Right forelimb (tissue), 1 donor: ENCODE data around the gene COPRS.
"Not testable (repeated sequence)": the region's sequence is repeated elsewhere in the genome, so short reads cannot be mapped to it uniquely, and the experiment has no call there.

Experiments used
- DNase-seq: peaks from one replicate; pipeline ENCODE4 v3.0.0-alpha.2; 2018

Gene COPRS

GRCh38 chr17:31843070-31843745 lies 15.8 kb downstream of the COPRS start:
- peak; percentile 82 for DNase-seq

DNA sequence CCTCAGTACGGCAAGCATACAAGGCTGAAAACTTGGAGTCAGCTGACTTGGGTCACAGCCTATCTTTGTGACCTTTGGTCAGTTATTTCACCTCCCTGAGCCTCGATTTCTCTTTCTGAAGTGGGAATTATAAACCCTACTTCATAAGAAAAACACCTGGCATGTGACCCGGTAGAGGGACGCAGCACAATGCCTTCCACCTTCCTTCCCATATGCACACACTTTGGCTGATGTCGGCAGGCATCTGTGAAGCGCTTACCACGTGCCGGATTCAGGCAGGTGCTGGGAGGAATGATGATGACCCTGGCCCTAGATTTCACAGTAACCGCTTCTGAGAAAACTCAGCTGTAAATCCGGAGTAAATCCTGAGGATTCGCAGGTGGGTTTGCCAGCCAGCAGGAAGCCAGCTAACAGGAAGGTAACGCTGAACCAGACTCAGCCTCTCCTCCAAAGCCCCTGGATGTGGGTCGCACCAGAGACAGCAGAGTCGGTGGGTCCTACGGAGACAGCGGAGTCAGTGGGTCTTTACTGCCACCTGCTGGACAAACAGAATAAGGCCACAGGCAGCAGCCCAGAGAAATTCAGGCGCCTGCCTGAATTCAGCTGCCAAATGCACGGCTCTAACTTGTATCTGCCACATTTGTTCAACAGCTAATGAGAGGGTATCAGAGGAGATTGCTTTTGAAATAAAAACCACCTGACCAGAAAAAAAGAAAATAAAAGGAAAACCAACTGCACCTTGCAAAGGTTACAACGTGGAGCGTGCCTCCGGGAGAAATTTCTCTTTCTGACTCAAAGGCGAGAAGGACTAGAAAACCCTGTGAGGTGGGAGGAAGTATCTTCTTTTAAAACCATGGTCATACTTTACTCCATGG lies 16.6 kb downstream of the COPRS start:
- peak; percentile 85 for DNase-seq

DNA sequence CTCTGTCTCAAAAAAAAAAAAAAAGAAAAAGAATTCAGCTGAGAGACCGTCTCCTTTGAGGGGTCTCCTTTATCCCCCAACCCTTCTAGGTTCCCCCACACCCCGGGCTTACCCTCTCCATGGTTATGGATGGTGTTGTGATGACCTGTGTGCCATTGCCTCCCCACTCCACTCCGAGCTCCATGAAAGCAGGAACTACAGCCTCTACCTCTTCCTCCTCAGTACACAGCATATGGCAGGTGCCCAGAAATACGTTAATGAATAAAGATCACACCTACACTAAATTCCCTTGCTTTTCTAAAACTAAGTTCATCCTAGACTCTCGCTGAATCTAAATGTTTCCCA lies 17.2 kb downstream of the COPRS start:
- no peak for DNase-seq

DNA sequence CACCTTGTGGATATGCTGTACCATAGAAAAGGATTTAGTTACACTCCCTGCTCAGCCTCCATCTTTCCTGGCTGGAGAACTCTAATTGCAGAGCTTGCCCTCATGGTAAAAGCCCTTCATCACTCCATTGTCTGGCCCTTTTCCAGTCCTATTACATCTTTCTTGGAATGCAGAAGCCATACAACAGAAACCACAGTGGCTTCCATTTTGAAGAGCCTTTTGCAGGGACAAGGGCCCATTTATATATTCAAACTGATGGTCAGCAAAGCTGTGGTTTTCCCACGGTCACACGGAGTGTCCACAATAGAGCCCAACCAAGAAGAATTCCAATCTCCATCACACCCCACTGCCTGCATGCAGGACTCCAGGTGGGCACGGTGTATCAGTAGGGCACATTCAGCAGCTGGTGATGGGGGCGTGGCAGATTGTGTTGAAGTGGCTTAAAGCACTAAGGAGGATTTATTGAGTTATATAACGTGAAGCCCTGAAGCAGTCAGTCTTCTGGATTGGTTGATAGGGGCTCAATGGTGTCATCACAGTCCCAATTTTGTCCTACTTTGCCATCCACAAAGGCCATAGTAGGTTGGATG lies 20.3 kb downstream of the COPRS start:
- DNase-seq: no peak

DNA sequence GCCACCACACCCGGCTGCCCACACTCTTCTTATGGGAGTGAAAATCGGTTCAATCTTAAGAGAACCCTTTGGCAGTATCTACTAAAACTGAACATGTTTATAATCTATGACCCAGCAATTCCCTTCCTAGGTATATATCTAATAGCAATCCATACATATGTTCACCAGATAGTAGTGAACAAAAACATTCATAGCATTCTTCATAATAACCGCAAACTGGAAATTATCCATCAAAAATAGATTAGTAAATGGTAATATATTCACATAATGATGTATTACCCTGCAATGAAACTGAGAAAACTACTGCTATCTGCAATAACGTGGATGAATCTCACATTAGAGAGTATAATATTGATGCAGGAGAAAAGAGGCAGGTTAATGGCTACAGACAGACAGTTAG lies 23.1 kb downstream of the COPRS start:
- DNase-seq: no peak

DNA sequence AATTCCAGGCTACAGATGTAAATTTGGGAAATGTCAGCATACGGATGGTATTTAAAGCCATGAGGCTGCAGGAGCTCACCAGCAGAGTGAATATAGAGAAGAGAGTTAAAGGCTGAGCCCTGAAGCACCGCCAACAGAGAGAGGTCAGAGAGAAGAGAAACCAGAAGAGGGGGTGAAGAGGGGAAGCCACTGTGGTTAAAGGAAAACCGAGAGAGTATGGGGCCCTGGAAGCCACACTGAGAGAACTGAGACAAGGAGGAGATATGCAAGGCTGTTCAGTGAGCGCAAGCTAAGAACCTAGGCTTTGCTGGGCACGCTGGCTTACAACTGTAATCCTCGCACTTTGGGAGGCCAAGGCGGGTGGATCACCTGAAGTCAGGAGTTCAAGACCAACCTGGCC lies 24.6 kb downstream of the COPRS start:
- DNase-seq: no peak

- DNase-seq: no peak
These were observed 26.3 kb downstream of the COPRS start for GRCh38 chr17:31832746-31833145.

- DNase-seq: peak; percentile 63
These were observed 27.8 kb downstream of the COPRS start for GRCh38 chr17:31830971-31831858.

GRCh38 chr17:31829649-31830048 lies 29.4 kb downstream of the COPRS start:
- DNase-seq: no peak

GRCh38 chr17:31828955-31829354 lies 30.1 kb downstream of the COPRS start:
- DNase-seq: not testable (repeated sequence)

GRCh38 chr17:31825961-31826691 lies 32.9 kb downstream of the COPRS start:
- no peak for DNase-seq

DNA sequence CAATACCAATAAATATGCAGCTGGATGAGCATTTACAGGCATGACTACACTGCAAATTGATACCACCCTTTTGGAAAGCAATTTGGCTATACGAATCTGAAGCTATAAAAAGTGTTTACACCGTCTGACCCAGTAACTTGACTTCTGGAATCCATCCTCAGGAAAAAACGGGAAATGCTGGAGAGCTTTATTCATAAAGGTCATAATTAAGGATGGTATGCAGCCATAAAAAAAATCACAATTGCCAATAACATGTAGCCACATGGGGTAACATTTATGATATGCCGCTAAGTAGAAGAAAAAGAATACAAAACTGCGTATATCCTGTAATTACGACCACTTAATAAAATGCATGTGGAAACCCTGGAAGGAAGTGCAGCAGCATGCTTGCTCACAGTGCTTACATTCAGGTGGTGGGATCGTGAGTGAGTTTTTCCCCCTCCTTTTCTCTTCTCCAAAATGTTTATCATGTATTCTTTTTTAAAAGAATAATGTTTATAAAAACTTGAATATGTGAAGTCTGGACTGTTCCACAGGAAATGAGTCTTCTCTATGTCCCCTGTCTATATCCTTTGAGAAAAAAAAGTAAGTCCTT lies 34.2 kb downstream of the COPRS start:
- DNase-seq: no peak

DNA sequence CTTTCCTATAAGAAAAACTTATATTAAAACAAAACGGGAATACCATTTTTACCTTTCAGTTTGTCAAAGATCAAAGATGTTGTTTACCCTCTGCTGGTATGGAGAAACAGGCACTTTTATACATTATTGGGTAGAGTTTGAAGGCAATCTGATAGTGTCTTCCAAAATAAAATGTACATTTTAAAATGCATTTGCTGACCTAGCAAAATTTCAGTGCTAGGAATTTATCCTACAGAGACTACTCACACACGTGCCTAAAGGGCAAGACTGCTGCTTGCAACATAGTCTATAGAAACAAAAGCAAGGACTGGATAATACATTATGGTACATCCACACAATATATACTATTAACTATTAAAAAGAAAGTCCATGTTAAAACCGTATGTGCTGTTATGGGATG lies 36.0 kb downstream of the COPRS start:
- DNase-seq: no peak

DNA sequence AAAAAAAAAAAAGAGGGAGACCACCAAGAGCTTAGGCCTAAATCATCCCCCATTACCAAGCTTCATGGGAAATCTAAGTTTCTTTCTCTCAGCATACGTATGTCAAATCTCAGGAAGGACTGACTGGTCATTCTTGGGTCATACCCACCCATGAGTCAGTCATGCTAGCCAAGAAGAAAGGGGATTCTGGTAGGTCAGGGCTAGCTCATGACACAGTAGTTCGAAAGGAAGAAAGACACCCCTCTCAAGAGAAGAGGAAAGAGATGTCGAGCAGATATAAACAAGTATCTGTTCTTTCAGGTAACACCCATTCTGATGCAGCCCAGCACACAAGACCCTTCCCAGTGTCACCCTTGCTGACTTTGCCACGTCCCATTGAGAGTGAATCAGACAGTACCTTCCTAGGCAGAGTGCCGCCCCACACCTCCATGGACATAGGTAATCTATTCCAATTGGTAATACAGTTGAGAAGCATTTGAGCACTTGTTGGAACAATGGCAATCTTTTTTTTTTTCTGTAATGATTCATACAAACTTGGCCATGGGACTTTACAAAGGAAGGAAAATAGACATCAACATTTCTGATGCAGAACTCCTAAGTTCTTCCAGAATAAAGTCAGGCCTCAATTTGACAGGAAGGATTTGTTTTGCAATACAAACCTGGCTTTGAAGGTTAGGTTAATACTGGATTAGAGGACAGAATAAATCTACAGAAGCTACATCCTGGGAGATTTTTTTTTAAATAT lies 38.2 kb downstream of the COPRS start:
- DNase-seq: no peak

DNA sequence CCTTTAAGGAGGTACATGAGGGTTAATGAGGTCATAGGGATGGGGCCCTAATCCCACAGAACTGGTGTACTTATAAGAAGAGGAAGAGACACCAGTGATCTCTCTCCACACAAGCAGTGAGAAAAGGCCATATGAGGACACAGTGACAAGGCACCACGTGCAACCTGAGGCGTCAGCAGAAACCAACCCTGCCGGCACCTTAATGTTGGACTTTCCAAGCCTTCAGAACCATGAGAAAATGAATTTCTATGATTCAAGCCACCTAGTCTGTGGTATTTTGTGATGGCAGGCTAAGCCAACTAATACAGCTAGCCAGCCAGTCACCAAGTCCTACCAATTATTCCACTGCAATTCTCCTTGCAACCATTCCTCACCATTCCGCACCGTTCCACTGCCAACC lies 39.5 kb downstream of the COPRS start:
- no peak for DNase-seq

DNA sequence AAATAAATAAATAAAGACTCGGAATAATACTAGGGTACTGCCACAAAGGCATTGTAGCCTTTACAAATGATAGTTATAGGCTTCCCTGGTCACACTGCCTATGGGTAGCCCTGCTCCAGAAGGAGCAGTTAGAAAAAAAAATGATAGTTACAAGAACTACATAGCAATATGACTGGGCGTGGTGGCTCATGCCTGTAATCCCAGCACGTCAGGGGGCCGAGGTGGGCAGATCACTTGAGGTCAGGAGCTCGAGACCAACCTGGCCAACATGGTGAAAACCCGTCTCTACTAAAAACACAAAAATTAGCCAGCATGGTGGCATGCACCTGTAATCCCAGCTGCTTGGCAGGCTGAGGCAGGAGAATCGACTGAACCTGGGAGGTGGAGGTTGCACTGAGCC lies 40.2 kb downstream of the COPRS start:
- DNase-seq: not testable (repeated sequence)

GRCh38 chr17:31815212-31815730 lies 43.8 kb downstream of the COPRS start:
- no peak for DNase-seq

DNA sequence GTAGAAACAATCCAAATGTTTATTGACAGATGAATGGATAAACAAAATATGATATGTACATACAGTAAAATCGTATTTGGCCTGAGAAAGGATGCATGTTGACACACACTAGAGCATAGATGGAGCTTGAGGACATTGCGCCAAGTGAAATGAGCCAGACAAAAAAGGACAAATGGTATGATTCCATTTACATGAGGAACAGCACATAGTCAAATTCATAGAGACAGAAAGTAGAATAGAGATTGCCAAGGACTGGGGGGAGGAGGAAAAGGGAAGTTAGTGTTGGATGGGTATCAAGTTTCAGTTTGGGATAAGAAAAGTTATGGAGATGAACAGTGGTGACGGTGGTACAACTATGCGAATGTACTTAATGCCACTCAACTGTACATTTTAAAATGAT lies 47.9 kb downstream of the COPRS start:
- DNase-seq: no peak

GRCh38 chr17:31809876-31810275 lies 49.2 kb downstream of the COPRS start:
- not testable (repeated sequence) for DNase-seq

DNA sequence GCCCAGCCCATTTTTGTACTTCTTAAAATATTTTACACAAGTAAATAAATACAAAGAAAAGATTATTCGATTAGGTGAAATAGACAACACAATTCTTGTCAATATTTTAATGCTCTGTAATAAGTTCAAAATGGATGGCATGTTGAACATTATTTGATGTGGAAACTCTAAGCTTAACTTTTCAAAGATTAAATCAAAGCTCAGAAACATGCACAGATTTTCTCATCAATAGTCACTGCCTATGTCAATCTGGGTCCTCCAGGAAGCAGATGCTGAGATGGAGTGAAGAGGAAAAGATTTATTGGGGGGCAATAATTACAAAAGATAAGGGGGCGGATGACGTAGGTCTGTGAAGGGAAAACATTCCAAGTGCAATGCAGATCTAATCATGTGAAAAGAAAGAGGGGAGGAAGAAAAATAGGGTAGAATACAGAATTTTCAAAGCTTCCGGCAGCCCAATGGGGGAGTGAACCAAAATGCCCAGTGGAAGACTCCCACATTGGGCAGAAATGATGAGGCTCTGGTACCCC lies 50.5 kb downstream of the COPRS start:
- no peak for DNase-seq

DNA sequence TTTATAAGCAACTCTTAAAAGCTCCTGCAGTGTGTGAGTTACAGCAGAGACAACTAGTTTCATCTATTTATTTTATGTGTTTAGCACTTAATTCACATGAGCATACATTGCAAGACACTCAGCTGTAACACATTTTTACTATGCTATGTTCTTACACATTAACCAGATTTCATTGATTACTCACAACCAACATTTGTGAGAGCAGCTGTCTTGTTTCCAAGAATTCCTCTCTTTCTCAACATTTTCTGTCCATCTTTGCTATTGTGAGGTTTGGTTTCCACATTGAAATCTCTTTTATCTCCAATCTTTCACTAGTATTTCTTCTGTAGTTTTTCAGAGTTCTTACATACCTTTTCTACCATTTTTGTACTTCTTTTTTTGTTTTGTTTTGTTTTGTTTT lies 51.2 kb downstream of the COPRS start:
- DNase-seq: no peak
